SK-N-SH (cell line): Measurements from ENCODE around the gene DCAF11.

Experiments
- CTCF ChIP-seq: fragments of 200-600 bp; sonication (generic); IDR thresholded peaks from 2 replicates; pipeline ENCODE4 v1.6.1; 2017; ENCODE audit warnings: antibody characterized with exemption, mild to moderate bottlenecking, moderate library complexity
- FOXJ3 ChIP-seq: sonication (generic); formaldehyde crosslinking; IDR thresholded peaks from 2 replicates; pipeline ENCODE4 v1.5.1; 2020; ENCODE audit warnings: mild to moderate bottlenecking, missing genetic modification reagents
- GABPA ChIP-seq: IDR thresholded peaks from 2 replicates; pipeline ENCODE4 v1.4.0; 2012; ENCODE audit warnings: low read depth, mild to moderate bottlenecking
- JUND ChIP-seq: IDR thresholded peaks from 2 replicates; pipeline ENCODE4 v1.4.0; 2012
- POLR2AphosphoS5 ChIP-seq: IDR thresholded peaks from 2 replicates; pipeline ENCODE4 v1.6.1; 2012; ENCODE audit warnings: low read depth, low read length
- RAD21 ChIP-seq: IDR thresholded peaks from 2 replicates; pipeline ENCODE4 v1.6.1; 2012; ENCODE audit warnings: mild to moderate bottlenecking, low read length
- SIN3A ChIP-seq: IDR thresholded peaks from 2 replicates; pipeline ENCODE4 v1.6.1; 2012; ENCODE audit warnings: low read depth, mild to moderate bottlenecking, low read length, moderate library complexity, borderline replicate concordance
- SMC3 ChIP-seq: IDR thresholded peaks from 2 replicates; pipeline ENCODE4 v1.6.1; 2012; ENCODE audit warnings: low read depth, low read length, improper control_type of control experiment
- TAF1 ChIP-seq: IDR thresholded peaks from 2 replicates; pipeline ENCODE4 v1.6.1; 2012; ENCODE audit warnings: low read depth, mild to moderate bottlenecking, low read length, moderate library complexity, borderline replicate concordance
- TCF12 ChIP-seq: IDR thresholded peaks from 2 replicates; pipeline ENCODE4 v1.4.0; 2012
- USF2 ChIP-seq: fragments of 150-350 bp; IDR thresholded peaks from 2 replicates; pipeline ENCODE4 v1.6.1; 2017; ENCODE audit warnings: antibody characterized with exemption, low read length, low read depth, borderline replicate concordance
- YY1 ChIP-seq: IDR thresholded peaks from 2 replicates; pipeline ENCODE4 v1.4.0; 2012; ENCODE audit warnings: low read depth, mild to moderate bottlenecking
- TF ChIP-seq, protein P1 (sequence below): IDR thresholded peaks from 2 replicates; pipeline ENCODE4 v1.4.0; 2012; ENCODE audit warnings: low read depth, borderline replicate concordance

GRCh38 chr14:24079491-24080141, 35.0 kb upstream of the DCAF11 start:
- TF ChIP-seq JUND (no peak), CTCF (no peak), RAD21 (no peak), POLR2AphosphoS5 (no peak), SMC3 (no peak), TAF1 (no peak), FOXJ3 (CRISPR knock-in tag) (no peak), SIN3A (no peak), YY1 (no peak), GABPA (no peak), TCF12 (no peak), USF2 (no peak)
- TF ChIP-seq, protein P1, sequence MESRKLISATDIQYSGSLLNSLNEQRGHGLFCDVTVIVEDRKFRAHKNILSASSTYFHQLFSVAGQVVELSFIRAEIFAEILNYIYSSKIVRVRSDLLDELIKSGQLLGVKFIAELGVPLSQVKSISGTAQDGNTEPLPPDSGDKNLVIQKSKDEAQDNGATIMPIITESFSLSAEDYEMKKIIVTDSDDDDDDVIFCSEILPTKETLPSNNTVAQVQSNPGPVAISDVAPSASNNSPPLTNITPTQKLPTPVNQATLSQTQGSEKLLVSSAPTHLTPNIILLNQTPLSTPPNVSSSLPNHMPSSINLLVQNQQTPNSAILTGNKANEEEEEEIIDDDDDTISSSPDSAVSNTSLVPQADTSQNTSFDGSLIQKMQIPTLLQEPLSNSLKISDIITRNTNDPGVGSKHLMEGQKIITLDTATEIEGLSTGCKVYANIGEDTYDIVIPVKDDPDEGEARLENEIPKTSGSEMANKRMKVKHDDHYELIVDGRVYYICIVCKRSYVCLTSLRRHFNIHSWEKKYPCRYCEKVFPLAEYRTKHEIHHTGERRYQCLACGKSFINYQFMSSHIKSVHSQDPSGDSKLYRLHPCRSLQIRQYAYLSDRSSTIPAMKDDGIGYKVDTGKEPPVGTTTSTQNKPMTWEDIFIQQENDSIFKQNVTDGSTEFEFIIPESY = no peak
